DMS153 (cell line): ENCODE results near the gene NTRK1.

Experiments
- DNase-seq: peaks from one replicate; lab custom pipeline; 2025; lab: John Stamatoyannopoulos, UW

The NTRK1 gene

GRCh38 chr1:156857532-156857931, 3.1 kb upstream of the NTRK1 start:
- no peak for DNase-seq

GRCh38 chr1:156858555-156858956, 2.1 kb upstream of the NTRK1 start:
- no peak for DNase-seq

- no peak for DNase-seq
Observed at GRCh38 chr1:156858959-156859522, 1.6 kb upstream of the NTRK1 start, which contains the start of gene INSRR. Gene INSRR, minus strand, starts transcription at chr1:156859117. Its CDS starts 496 bp downstream, at chr1:156858621.

GRCh38 chr1:156859523-156860112, 1.0 kb upstream of the NTRK1 start:
- DNase-seq = no peak

- DNase-seq = no peak
Observed at GRCh38 chr1:156860113-156860627, 495 bp upstream of the NTRK1 start.

- DNase-seq = no peak
Observed at GRCh38 chr1:156862584-156862983, 1.9 kb downstream of the NTRK1 start.

GRCh38 chr1:156862997-156863599, 2.4 kb downstream of the NTRK1 start:
- DNase-seq = no peak

GRCh38 chr1:156863631-156864030, 3.0 kb downstream of the NTRK1 start:
- DNase-seq = no peak

- DNase-seq = no peak
Observed at GRCh38 chr1:156864796-156865195, 4.1 kb downstream of the NTRK1 start.

- no peak for DNase-seq
Observed at GRCh38 chr1:156865258-156865657, 4.6 kb downstream of the NTRK1 start.

GRCh38 chr1:156865865-156866248, 5.2 kb downstream of the NTRK1 start:
- no peak for DNase-seq

- no peak for DNase-seq
Observed at GRCh38 chr1:156866249-156866909, 5.7 kb downstream of the NTRK1 start.

- no peak for DNase-seq
Observed at GRCh38 chr1:156868341-156868740, 7.7 kb downstream of the NTRK1 start.

- no peak for DNase-seq
Observed at GRCh38 chr1:156869455-156869854, 8.8 kb downstream of the NTRK1 start.

GRCh38 chr1:156873659-156874058, 13.0 kb downstream of the NTRK1 start:
- DNase-seq = no peak

GRCh38 chr1:156874142-156874541, 13.5 kb downstream of the NTRK1 start:
- no peak for DNase-seq

- no peak for DNase-seq
Observed at GRCh38 chr1:156874572-156875340, 14.1 kb downstream of the NTRK1 start.

- no peak for DNase-seq
Observed at GRCh38 chr1:156875341-156875615, 14.6 kb downstream of the NTRK1 start.

GRCh38 chr1:156876281-156876680, 15.6 kb downstream of the NTRK1 start:
- no peak for DNase-seq

- DNase-seq = no peak
Observed at GRCh38 chr1:156877433-156878170, 16.9 kb downstream of the NTRK1 start.

- no peak for DNase-seq
Observed at GRCh38 chr1:156879876-156880275, 19.2 kb downstream of the NTRK1 start.

- no peak for DNase-seq
Observed at GRCh38 chr1:156880473-156880872, 19.8 kb downstream of the NTRK1 start.
